Stimulated activated CD4-positive, alpha-beta T cell treated with anti-CD3 and anti-CD28 coated beads, TNF-alpha, amount 100 ng/mL, for 4 hours (primary cell): ENCODE results near the gene HOXD8.

Experiments used
- DNase-seq, 3 experiments: peaks; one replicate each; pipeline ENCODE4 v3.0.0-alpha.2; 2020; ENCODE audit warnings: low read depth in 3 of 3

HOXD8 gene

DNA sequence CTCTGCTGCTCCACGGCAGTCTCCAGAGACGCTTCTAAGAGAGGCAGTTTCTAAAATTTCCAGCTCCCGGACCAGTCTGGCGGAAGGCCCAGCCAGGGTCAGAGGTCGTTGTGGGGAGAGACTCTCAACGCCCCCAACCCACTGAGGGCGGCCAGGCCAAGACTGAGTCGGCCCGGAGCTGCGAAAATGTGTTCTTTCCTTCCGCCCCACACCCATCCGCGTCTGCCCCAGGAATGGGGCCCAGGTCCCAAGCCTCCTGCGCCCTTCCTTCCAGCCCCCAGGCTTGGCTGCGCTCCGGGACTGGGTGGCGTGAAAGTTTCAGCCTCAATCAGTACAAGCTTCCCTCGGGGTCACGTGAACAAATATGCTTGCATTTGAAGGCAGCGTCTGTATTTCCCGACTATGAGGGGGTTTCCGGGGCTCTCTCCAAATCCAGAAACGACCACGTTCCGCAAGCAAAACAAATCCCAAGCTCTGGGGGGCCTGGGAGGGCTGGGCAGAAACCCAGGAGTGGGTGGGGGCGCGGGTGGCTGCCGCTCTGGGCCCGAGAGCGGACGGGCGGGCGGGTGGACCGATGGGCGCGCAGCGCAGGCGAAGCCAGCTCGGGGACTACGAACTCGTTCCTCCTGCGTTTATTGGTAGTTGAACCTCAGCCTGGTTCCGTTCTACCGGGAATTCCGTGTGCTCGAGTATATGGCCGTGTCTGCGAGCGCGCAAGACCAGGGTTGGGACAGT, 30.9 kb downstream of the HOXD8 start:
- DNase-seq = no peak

DNA sequence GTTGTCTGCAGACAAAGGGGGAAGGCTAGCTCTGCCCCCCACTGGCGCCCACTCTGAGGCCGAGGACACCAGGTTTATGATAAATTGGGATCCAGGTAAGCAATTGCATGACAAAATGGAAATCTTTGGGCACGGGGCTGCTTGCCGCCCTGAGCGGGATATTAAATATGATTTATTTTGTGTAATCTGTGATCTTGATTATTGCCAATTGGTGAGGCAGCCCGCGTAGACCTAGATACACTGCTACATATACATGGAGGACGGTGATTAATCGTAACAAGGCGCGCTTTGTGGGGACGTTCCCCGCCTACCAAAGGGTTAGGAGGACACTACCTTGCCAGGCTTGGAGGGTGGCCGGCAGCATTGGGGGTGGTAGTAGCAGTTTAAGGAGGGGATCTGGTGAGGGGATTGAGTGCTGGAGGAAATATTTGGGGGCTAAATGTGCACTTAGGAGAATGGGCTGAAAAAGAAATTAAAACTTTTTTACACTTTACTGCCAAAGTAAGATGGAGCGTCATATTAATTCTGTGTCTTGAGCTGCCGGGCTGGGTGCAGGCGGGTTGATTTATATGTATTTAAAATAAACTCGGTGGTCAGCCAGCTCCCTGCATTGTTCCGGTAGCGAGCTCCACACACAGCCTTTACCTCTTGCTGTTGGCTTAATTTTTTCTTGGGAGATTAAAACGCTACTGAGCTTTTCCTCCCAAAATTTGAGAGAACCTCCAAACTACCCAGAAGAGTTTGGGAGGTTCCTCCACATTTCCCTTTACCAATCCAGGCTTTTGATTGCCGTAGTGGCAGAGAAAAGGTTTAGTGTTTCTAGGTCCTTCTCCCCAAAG, 31.7 kb downstream of the HOXD8 start:
- DNase-seq = no peak

DNA sequence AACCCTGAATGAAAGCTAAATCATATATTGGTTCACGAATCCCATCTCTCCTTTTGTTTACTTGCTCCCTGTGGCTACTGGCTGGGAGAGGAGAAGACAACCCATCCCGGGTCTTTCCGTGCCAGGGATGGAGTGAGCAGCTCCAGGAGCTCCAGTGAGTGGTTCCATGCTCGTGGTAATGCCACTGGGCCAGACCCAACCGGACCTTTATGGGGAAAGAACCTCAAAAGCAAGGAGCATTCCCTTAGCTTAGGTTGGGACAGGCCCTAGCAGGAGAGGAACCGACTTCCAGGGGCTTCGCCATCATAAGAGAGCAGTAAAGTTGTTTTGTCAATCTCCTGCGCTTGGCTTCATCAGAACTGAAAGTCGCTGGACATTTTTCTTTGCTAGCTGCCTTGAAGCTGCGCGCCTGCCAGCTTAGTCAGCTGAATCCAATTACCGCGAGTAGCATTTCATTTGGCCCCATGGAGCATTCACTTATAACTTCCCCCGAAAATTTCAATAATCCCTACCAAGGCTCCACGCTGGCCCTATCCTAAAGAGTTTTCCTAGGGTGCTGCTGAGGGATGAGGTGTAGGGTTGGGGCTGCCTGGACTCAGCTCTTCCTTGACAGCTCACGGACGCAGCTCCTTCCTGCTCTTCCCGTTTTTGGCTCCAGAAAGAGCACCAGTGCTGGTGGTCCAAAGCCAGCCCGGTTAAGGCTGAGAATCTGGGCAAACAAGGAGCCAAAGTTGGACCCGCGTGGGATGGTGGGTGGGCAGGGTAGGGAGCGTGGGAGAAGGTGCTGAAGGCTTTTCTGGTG, 32.5 kb downstream of the HOXD8 start:
- no peak for DNase-seq

DNA sequence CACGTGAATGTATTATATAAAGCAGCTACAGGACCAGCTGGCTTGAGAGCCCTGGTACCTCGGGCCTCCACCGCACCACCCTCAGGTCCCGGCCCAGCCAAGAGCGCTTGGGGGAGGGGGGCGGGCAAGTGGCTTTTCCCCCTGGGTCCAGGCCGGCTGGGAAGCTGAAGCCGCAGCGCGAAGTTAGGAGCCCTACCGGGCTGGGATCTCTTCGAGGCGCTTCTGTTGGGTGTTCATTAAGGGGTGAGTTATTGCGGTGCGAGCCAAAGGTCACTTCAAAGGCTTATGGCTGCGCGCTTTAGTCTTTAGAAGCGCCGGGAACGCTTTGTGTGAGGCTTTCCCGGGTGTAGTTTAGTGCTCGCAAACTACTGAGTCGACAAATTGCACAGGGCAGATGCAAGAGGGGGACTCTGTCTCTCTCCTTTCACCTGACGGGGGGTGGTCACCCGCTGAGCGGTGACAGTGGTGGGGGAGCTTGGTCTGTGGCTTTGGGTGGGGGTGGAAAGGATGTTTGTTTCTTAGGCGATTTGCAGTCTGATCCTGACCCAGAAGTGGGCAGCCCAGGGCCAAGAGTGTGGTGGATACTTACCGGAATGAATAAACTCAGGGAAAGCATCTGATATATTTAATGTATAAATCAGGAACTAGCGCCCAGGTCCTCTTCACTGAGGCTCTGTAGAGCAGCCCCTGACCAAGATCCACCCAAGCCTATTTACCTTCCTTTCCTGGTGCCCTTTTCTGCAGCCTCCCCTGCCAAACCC, 33.6 kb downstream of the HOXD8 start:
- no peak for DNase-seq

DNA sequence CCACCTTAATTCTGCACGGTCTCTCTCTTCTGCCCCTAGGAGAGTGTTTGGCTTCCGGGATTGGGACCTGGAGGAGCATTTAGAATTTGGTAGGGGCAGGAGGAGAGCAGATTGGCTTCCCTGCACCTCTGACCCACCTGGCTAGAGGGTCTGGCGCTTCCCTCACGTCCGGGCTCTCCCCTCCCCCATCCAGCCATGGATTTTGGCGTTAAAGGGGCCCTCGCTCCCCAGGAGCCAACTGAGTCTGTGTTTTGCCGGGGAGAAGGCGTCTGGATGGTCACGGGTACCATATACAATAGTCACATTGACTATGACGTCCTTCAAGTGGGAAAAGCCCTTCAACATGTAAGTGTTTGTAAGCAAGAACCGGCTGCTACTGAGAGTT, 34.2 kb downstream of the HOXD8 start:
- DNase-seq = no peak

DNA sequence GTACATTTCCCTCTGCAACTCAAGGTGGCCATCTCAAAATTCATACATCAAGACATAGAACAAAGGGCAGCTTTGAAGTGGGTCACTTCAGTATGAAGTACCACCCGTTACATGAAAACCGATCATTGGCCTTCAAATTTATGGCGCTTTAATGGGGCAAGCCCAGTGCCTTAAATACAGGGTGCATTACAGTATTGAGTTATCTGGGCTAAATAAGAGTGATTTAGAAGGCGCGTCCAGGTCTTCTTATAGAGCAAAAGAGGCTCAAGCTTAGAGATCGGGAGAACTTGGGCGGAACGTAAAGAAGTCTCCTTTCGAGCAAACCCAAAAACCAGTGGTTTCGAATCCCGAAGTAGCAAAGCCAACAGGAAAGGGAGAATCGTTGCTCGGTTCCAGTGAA, 34.7 kb downstream of the HOXD8 start:
- no peak for DNase-seq

DNA sequence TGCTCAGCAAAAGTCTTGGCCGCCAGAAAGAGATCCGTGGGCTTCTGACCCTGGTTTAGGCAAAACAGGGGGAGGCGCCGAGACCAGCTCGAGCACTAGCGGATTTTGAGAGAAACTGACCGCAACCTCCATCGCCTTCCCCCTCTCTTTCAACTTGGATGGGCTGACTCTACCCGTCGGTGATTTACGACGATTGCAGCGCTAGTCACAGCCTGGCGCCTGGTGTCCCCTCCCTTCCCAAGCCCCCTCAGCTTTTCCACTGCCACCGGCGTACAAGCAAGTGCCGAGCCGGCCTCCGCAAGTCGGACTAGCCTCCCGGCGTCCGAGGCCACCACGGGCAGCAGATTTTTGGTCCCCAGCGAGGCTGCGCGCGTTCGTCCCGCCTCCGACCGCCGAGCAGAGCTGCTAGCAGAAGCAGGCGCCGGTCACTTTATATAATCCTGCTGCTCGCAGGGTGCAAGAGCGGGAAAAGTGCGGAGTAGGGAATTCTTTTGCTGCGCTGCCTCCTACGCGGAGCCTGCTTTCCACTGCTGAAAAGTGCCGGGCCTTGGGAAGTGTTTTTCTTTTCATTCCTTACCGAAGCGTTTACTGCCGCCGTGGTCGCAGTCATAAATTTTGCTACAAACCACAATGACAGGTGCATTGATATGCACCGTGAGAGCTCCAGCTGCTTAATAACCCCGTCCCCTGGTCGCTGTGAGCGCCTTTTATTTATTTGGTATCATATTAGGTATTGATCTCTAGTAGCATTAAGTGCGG, 35.3 kb downstream of the HOXD8 start:
- no peak for DNase-seq

DNA sequence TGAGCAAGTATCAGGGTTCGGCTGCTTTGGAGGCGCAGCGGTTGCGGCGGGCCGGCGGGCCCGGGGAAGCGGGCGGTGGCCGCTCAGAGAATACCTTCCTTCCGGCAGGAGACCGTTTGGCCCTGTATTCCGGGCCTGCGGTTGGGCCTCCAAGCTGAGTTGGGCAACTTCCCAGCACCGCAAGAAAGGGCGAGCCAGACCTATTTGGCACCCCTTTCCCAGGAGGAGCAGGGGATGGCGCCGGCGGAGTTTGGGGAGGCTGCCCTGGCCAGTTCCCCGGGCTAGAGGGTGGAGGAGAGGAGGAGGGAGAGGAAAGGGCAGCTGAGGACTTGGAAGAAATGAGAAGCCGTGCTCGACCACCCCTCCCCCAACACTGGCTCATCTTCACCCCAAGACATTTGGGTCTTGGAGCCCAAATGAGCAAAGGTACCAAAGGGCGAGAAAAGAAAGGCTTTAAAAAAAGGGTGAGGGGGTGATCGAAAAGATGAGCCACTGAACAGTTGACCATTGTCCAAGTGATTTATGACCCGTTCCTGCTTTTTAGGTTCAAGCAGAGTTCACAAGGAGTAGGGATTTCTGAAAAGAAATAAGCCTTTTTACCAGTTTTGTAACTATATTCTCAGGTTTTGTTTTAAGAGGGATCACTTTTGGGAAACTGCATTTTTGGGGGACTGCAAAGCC, 36.0 kb downstream of the HOXD8 start:
- no peak for DNase-seq

DNA sequence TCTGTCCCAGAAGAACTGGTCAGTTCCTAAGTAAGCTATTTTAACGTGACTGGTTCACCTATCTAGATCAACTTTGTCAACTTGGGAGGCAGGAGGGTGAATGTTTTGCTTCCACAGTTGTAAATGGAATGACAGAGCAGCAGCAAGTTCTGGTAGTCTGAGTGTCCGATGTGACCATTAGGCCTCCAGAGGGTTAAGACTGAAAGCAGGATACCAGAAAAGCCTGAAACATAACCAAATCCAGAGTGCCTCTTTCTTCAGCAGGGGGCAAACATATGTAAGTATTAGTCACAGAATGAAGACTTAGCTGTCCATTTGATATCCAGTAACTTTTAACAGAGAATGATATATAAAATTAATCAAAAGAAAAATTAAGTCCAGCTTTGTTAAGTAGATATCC, 36.8 kb downstream of the HOXD8 start:
- DNase-seq = no peak

DNA sequence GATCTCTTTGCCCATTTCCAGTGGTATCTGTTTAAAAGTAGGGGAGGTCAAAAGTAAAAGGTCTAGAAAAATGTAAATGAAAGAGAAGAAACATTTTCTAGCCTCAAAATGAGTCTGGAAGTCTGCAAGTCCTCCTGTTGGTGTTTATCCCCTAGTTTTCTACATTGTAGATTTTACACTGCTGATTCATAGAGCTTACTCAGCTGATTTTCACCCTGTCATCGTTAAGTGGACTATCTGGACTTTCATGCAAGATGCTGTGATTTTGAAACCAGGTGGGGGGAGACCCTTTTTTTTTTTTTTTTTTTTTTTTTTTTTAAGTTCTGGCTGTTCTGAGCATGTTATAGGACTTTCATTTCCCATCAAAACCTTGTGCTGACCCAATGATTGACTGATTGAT, 37.9 kb downstream of the HOXD8 start:
- DNase-seq = no peak

DNA sequence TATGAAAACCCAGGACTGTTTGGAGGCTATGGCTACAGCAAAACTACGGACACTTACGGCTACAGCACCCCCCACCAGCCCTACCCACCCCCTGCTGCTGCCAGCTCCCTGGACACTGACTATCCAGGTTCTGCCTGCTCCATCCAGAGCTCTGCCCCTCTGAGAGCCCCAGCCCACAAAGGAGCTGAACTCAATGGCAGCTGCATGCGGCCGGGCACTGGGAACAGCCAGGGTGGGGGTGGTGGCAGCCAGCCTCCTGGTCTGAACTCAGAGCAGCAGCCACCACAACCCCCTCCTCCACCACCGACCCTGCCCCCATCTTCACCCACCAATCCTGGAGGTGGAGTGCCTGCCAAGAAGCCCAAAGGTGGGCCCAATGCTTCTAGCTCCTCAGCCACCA, 39.7 kb downstream of the HOXD8 start:
- no peak for DNase-seq

DNA sequence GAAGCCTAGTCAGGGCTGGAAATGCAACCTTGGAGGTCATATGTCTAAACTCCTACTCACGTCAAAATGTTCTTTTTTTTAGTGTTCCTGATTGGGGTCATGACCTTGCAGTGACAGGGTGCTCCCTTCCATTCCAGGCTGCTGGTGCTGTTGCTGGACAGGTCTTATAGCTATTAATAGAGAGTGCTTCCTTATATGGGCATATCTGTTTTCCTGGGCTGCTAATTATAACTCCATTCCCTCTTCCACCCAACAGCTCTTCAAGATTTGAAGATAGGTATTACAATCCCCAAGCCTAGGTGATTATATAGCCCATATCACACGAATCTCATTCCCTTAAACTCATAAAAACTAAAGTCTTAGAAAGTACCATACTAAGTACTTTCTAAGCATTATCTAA, 40.2 kb downstream of the HOXD8 start:
- no peak for DNase-seq

DNA sequence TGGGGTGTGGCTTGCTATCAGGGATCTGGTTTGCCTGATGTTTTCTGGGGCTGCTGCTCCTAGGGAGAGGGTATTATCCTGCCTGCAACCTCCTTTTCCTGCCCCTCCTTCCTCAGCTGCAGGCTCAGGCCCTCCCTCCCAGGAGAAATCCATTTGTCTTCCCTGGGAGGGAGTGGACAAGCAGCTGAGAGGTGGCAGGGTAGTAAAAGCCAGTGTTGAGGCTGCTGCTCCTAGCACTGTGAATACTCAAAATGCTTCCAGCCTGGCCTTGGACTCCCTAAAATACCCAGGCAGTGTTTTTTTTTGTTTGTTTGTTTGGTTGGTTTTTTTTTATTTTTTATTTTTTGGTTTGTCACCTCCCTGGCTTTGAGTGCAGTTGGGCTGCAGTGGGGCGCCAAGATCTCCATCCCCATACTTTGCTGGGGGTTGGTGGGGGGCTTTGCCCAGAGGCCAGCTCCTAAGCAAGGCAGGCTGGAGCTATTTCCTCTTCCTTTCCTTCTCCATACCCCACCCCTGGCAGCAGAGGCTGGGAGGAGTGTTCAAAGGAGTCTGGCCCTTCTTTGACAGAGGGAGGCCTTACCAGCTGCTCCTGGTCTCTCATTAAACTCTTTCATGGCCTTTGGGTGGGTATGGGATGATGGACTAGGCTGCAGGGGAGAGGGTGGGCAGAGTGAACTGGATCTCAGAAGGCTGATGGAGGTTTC, 41.2 kb downstream of the HOXD8 start:
- DNase-seq = no peak

DNA sequence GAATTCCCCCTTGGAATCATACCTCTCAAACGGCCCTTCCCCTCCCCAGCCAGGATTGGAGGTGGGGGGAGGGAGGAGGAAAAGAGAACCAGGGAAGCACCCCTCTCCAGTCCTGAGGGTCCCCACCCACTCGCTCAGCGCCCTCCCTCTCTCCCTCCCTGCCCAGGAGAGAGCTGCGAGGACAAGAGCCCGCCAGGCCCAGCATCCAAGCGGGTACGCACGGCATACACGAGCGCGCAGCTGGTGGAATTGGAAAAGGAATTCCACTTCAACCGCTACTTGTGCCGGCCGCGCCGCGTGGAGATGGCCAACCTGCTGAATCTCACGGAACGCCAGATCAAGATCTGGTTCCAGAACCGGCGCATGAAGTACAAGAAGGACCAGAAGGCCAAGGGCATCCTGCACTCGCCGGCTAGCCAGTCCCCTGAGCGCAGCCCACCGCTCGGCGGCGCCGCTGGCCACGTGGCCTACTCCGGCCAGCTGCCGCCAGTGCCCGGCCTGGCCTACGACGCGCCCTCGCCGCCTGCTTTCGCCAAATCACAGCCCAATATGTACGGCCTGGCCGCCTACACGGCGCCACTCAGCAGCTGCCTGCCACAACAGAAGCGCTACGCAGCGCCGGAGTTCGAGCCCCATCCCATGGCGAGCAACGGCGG, 42.0 kb downstream of the HOXD8 start:
- no peak for DNase-seq

DNA sequence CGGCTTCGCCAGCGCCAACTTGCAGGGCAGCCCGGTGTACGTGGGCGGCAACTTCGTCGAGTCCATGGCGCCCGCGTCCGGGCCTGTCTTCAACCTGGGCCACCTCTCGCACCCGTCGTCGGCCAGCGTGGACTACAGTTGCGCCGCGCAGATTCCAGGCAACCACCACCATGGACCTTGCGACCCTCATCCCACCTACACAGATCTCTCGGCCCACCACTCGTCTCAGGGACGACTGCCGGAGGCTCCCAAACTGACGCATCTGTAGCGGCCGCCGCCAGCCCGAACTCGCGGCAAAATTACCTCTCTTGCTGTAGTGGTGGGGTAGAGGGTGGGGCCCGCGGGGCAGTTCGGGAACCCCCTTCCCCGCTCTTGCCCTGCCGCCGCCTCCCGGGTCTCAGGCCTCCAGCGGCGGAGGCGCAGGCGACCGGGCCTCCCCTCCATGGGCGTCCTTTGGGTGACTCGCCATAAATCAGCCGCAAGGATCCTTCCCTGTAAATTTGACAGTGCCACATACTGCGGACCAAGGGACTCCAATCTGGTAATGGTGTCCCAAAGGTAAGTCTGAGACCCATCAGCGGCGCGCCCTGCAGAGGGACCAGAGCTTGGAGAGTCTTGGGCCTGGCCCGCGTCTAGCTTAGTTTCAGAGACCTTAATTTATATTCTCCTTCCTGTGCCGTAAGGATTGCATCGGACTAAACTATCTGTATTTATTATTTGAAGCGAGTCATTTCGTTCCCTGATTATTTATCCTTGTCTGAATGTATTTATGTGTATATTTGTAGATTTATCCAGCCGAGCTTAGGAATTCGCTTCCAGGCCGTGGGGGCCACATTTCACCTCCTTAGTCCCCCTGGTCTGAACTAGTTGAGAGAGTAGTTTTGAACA, 42.7 kb downstream of the HOXD8 start:
- DNase-seq = no peak

DNA sequence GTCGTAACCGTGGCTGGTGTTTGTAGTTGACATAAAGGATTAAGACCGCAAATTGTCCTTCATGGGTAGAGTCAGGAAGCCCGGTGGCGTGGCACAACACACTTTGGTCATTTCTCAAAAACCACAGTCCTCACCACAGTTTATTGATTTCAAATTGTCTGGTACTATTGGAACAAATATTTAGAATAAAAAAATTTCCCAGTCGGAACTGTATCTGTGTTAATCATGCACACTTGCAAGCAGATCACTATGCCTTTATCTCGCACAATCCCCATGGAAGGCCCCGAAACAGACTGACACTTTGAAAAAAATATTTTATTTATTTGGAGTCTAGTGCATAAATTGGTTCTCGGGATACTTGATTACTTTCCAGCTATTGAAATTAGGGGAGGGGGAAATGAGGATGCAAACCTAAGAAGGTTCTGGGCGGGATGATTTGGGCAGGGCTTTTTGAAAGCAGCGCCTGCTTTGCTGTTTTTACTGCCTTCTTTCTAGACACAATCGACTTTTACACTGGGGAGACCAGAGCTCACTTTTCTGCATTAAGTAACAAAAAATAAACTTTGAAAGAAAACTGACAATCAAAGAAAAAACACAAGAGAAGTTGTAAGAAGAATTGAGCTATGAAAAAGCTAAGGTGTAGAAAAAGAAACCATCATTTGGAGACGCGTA, 43.5 kb downstream of the HOXD8 start:
- DNase-seq = no peak

DNA sequence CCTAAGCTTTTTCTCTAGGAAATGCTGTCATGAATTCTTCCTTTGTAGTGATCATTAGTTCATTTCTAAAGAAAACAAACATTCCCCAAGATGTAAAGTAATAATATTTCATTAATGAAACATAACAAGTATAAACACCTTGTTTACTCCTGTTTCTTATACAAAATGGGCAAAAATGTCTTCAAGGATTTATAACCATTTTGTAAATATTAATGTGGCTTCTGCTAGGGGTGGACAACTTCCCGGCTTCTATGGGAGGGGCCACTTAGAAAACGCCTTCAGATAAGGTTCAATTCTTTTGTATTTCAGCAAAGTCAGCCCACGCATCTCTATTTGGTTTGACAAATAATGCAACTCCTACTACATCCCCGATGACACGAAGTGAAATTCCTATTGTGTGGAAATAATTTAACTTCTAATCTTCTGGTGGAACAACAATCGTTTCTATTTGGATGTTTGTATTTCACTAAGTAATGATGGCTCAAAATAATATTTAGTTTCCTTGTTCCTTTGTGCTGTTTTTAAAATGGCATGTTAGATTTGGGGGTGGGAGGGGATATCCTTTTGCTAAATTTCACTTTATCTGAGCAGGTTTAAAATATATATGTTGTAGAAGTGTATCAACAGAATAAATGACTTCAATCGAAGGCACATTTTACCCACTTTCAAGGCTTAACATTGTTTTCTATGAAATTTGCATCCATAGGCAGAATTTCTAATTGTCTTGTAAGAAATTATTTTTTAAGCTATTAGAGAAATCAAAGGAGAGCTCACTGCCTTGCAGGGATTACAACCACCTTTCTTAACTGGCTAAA, 44.3 kb downstream of the HOXD8 start:
- no peak for DNase-seq
